Umbilical cord (tissue), 2 donors: ENCODE measurements around the gene UCMA. TPM values are rescaled to one million over a fixed set of nuclear protein-coding genes. Genes with fewer than 3 reads are reported as not detected.
A peak's percentile ranks its signal among the peaks of the same experiment; 100 is the strongest.
"Not testable (repeated sequence)": the region's sequence is repeated elsewhere in the genome, so short reads cannot be mapped to it uniquely, and the experiment has no call there.

ENCODE experiments used
- DNase-seq: peaks from one replicate; pipeline ENCODE4 v3.0.0-alpha.2; 2015; ENCODE audit warnings: low spot score
- total RNA-seq: library from RNA; depleted of rRNA; stranded (reverse); fragments of >200 nt; gene quantifications from one replicate; pipeline ENCODE4 v1.2.3, GENCODE V29; 2014; ENCODE audit warnings: low replicate concordance; ENCODE audit not compliant: insufficient read depth

Gene UCMA, protein sequence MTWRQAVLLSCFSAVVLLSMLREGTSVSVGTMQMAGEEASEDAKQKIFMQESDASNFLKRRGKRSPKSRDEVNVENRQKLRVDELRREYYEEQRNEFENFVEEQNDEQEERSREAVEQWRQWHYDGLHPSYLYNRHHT
- 3.9 TPM for total RNA-seq

DNA sequence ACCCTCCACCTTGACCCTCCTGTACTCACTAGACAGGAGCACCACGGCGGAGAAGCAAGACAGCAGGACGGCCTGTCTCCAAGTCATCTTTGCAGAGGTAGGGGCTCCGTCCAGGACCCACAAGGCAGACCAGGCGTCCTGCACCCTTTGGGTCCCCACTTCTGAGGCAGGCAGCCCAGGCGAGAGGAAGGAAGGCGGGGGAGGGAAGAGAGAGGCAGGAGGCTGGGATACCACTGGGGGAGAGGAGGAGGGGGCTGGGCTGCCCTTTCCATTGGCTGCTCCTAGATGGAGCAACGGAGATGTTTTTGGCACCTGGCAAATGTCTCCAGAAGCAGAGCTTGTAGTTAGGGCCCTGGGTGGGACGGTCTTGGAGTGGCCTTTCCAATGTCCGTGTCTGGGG, at the start of gene UCMA:
UCMA (minus strand) TSS at position 203 of the 400 bp plus-strand sequence; CDS start at position 87, 116 bp downstream.
- no peak for DNase-seq

DNA sequence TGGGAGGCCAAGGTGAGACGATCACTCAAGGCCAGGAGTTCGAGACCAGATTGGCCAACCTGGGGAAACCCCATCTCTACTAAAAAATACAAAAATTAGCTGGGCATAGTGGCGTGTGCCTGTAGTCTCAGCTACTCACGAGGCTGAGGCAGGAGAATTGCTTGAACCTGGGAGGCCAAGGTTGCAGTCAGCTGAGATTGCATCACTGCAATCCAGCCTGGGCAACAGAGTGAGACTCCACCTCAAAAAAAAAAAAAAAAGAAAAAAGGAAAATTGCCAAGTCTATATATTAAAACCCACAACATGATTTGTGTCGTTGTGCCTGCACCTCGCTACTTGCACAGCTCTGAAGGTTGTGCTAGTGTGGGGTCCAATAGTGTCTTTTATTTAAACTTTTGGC, 48.2 kb upstream of the UCMA start:
- DNase-seq, result not testable (repeated sequence)

DNA sequence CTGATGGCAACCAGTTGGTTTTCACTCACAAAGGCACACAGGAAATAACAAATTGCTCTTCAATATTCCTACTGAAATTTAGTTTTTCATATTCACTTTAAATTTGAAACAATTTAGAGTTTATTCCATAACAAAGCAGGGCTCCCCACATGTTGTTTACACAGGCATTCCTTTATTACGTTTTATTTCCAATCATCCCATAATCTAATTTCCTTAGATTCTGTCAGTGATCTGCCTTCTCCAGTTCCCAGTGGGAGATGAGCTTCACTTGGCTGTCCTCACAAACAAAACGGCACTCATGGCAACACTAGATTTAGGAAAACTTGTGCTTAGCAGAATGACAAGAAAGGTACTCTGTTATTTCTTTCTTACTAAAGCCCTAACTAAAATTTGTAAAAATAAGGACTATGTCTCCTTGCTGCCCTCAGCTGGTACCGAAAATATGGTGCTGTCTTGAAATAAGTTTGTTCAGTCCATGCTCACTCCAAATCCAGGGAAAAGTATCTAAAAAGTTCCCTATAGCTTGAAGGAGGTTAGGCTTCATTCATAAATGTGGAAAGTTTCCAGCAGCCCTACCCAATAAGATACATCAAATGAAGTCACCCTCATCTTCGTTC, 42.7 kb upstream of the UCMA start:
- peak; percentile 51 for DNase-seq

DNA sequence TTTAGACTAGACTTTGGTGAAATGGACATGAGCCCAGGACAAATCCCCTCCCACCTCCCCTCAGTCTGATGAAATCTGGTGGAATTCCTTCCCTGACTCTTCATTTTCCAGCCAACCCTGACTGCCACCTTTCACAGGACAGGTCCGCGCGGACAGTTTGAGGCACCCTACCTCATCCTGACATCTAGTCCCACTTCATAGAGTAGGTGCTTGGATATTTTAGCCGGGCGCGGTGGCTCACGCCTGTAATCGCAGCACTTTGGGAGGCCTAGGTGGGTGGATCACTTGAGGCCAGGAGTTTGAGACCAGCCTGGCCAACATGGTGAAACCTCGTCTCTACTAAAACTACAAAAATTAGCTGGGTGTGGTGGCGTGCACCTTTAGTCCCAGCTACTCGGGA, 42.0 kb upstream of the UCMA start:
- not testable (repeated sequence) for DNase-seq

DNA sequence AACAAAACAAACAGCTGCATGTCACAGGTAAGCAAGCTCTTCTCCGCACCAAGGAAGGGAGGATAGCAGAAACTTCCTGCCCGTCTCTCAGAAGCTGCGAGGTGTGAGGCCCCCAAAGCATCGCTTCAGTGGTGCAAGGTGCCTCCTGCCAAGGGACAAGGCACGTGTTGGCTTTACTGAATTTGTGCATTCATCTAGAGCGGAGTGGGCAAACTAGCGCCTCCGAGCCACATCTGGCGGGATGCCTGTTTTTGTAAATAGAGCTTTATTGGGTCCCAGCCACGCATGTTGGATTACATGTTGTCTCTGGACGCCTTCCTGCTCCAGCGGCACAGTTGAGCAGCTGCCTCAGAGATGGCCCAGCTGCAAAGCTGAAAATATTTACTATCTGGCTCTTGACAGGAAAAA, 38.0 kb upstream of the UCMA start:
- peak; percentile 84 for DNase-seq

DNA sequence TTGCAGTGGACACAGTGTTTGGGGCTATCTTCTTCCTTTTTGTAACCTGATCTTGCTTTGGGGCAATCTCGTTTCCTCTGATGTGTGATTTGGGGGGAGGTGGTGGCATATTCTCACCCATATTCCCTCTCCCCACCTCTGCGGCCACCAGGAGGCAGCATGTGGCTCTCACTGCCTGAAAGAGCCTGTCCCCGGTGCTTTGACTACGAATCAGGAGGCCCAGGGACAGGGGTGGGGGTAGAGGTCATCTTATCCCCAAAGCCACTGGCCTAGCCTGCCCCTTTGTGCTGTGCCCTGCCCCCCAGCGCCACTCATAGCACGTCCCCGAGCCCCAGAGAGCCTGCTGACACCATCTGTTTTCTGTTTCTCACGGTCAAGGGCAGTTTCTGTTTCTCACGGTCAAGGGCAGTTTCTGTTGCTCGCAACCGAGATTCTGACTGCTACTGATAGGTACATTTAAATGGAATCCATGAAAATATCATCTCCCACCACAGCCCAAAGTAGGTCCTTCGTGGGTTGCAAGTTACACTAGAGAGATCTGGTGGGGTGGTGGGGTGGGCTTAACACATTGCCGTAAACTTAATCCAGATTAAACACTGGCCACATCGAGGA, 37.5 kb upstream of the UCMA start:
- peak; percentile 6 for DNase-seq

DNA sequence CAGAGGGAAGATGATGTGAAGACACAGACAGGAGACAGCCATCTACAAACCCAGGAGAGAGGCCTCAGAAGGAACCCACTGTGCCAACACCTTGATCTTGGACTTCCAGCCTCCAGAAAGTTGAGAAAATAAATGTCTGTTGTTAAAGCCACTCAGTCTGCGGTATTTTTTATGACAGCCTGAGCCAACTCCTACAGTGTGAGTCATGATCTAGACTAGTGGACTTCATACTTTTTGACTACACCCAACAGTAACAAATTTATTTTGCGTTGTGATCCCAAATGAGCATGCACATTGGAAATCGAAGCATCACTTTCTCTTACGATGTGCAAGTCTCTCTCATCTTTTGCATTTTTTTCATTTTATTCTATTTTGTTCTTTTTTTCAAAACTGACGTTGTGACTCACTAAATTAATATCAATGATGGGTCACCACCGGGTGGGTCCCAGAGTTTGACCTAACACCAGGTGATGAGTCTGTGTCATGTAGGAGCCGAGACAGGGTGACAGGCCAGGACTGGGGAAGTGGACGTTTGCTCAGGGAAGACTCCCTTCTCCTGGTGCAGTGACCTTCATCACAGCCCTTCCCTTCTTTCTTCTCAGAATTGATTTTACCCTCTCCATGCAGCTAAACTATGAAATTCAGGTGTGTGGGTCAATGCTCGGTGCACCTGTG, 36.8 kb upstream of the UCMA start:
- DNase-seq, result peak; percentile 75

DNA sequence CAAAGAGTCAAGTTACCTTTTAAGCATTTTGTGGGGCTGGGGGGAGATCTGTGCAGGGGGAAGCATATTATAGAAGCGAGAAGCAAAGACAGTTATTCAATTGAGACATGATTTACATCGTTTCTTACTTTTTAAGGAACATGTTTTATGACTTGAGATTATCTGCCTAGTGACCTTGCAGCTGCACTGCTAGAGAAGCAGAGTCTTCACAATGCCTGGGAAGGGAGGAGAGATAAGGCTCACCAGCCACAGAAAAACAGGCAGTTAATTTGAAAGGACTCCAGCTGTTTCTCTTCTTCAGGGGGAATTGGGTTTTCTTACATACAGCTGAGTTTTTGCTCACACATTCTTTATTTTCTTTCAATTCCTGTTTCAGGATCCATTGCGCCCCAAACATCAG, 34.7 kb upstream of the UCMA start:
- peak; percentile 91 for DNase-seq

DNA sequence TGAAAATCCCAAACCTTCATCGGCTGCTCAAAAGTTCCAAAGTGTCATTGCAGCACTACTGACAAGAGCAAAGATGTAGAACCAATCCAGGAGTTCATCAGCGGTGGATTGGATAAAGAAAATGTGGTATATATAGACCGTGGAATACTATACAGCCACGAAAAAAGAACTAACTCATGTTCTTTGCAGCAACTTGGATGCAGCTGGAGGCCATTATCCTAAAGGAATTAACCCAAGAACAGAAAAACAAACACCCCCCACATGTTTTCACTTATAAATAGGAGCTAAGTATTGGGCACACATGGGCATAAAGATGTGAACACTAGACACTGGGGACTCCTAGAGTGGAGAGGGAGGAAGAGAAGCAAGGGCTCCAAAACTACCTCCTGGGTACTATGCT, 34.1 kb upstream of the UCMA start:
- DNase-seq, result no peak

DNA sequence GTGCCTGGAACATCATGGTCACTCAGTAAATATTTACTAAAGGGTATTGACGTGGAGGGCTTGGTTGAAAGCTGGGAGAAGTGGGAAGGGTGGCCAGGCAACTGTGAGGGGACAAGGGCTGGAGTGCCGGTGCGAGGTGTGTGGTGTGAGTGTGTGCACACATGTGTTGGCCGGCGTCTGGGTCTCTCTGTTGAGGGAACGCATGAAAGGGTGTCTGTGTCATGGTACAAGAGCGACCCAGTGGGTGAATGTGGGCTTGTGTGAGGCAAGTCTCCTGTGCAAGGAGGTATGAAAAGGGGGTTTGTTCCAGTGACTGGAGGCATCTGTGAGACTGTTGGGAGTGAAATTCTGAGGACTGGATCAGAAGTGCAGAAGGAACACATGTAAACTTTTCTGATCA, 29.4 kb upstream of the UCMA start:
- DNase-seq, result no peak

DNA sequence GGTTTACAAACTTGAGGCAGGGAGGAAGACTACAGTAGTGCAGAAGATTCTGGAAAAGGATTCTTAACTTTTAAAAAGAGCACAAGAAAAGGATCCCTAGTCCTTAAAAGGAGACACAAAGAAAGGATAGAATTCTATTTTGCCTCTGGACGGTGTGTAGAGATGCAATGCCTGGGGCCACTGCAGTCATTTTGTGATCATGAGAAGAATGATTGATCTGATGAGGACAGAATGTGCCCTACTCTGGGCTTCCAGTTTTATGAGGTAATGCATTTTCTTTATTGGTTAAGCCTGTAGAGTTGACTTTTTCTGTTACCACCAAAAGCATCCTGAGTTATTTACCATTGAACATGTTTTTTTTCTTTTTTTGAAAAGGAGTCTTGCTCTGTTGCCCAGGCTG, 28.3 kb upstream of the UCMA start:
- DNase-seq, result no peak

DNA sequence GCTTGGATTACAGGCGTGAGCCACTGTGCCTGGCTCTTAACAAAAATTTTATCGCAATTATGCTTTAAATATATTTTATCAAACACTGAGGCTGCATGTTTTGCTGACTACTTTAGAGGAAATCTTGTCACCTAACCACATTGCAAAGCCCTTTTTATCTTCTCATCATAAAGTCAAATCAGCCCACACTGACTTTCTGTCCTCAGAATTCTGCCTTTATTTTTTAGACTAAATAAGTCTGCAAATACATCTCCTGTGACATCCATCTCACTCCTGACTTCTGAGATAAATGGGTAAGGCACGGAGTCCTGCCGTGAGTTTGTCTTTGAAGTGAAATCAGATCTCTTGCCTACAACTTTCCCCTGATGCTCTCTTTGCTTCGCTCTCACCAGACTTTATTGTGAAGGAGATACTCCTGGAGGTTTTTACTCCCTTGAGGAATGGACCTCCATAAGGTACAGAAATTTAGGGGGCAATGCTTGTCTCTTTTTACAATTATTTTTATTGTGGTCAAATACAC, 23.5 kb upstream of the UCMA start:
- no peak for DNase-seq

DNA sequence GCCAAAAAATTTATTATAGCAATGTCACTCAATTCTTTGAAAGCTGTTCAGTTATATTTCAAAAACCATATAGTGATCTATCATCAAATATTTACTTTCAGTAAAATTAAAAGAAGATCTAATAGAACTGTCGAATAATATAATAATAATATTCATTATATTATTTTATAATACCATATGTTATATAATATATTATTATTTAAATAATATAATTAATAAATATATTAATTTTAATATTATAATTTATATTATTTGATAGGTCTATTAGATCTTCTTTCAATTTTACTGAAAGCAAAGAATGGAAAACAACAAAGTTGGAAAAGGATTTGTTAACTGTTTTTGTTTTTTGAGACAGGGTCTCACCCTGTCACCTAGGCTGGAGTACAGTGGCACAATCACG, 22.5 kb upstream of the UCMA start:
- DNase-seq, result no peak

DNA sequence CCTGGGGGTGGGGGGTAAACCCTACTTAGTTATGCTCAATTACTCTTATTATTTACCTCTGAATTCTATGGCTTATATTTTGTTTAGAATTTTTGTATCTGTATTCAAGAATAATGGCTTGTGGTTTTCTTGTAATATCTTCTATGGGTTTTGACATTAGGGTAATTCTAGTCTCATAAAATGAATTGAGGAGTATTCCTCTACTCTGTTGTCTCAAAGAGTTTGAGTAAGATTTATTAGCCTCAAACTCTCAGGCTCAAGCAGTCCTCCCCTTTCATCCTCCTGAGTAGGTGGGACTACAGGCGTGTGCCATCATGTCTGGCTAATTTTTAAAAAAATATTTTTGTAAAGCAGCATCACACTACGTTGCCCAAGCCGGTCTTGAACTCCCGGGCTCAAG, 19.6 kb upstream of the UCMA start:
- DNase-seq, result no peak

DNA sequence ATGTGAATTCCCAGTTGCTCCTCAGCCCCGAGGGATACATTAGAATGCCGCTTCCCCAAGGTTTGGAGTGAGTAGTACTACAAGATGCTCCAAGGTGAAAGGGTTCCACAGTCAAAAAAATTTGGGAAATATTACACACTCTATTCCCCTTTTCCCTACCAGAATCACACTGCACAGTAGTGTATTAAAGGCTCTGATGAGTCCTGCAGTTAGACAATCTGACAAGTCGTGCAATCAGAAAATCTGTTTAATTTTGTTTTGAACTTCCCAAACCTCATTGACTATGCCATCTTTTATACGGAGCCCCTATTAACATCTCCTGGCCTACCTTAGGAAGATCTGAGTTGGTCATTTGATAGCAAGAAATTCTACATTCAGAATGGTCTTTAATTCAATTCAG, 13.6 kb upstream of the UCMA start:
- DNase-seq, result no peak

DNA sequence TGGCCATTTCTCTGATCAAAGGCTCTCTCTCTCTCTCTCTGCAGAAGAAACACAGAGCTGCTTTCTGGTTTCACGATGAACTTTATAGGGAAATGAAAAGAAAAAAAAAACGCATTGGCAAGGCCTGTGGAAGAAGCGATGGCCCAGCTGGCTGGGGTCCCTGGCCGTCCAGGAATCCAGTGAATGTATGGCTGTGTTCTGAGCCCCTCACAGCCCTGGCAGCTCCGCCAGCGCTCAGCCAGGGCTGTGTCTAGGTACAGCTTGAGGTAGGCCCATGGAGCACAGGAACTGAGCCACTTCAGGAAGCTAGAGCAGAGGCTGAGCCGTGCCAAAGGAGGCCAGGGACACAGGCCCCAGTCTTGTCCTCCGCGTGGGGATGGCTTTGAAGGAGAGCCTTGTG, 13.1 kb upstream of the UCMA start:
- no peak for DNase-seq

DNA sequence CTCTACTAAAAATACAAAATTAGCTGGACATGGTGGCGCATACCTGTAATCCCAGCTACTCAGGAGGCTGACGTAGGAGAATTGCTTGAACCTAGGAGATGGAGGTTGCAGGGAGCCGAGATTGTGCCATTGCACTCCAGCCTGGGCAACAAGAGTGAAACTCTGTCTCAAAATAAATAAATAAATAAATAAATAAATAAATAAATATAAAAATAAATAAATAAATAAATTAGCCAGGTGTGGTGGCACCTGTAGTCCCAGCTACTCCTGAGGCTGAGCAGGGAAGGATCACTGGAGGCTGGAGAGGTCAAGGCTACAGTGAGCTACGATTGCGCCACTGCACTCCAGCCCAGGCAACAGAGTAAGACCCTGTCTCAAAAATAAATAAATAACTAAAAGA, 8.1 kb upstream of the UCMA start:
- not testable (repeated sequence) for DNase-seq

DNA sequence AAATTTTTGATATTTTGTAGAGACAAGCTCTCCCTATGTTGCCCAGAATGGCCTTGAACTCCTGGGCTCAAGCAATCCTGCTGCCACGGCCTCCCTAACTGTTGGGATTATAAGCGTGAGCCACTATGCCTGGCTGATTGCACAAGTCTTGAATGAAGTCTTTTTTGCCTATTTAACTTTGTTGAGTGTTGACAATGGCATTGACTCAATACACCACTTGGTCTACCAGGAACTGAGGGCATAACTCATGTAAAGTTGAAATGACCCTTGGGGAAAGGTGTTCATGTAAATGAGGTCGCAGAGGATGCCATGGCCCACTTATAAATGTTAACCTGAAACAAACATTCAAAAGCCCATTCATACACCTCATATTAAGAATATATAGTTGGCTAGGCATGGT, 7.4 kb upstream of the UCMA start:
- no peak for DNase-seq

DNA sequence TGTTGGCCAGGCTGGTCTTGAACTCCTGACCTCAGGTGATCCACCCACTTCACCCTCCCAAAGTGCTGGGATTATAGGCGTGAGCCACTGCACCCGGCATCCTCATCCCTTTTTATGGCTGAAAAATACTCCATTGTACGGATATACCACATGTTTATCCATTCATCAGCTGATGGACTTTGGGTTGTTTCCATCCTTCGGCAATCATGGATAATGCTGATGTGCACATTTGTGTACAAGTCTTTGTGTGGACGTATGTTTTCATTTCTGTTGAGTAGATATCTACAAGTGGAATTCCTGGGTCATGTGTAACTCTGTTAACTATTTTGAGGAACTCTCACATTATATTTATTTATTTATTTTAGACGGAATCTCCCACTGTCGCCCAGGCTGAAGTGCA, 5.7 kb upstream of the UCMA start:
- no peak for DNase-seq

DNA sequence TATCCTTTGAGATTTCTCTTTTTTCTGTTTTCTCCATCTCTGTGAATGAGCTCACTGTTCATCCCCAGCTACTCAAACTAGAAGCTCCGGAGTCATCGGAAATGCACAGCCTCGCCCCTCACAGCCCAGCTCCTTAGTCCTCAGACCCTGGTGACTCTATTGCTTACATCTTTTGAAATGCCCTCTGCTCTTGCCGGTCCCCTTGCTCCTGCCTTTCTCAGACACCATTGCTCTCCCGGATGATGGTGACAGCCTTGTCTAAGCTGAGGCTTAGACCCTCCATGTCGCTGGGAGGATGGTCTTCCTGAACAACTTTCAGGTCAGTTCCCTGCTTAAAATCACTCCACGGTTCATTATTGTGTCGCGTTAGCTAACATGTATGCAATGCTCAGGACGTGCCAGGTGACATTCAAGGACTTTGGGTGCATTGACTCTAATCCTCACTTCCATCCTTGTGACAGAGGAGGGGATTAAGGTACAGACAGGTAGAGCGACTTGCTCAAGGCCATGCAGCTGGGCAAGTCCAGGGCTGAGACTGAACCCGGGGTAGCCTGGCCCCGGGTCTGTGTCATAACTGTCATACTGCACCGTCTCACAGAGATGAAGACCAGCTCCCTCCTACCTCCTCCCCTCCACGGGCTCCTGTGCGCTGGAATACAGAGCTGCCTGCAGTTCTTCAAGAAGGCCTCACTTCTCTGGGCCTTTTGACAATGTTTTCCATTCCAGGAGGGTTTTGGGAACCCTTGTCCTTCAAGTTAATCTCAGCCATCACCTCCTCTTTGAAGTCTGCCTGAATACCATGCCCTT, 4.3 kb upstream of the UCMA start:
- no peak for DNase-seq

DNA sequence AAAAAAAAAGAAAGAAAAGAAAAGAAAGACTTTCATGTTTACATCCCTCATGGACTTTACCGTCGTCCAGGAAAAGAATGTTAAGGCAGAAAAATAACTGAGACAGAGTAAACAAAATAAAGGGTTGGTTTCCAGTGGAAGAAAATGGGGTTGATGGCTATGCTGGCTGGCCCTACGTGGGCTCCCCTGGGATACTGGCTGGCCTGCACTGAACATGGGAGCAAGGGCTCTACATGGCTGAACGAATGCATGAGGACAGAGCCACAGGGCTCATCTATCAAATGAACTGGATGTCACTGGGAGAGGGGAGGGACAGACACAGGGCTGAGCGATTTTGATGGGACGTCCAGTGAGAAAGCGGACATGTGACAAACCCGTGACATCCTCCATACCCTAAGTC, 2.5 kb upstream of the UCMA start:
- DNase-seq, result no peak

DNA sequence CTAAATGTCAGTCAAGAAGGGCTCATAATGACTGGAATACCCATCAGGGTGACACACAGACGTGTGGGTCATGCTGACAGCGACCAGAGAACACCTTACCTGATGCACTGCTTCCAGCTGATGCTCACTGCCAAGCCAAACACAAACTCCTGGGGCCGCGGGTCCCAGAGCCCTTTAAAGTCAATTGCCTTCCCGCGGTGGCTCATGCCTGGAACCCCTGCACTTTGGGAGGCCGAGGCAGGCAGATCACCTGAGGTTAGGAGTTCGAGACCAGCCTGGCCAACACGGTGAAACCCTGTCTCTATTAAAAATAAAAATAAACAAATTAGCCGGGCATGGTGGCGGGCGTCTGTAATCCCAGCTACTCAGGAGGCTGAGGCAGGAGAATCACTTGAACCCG, 562 bp upstream of the UCMA start:
- not testable (repeated sequence) for DNase-seq
